Left lung (tissue), 10 donors: Measurements from ENCODE around the gene ITIH5. TPM values are rescaled to one million over a fixed set of nuclear protein-coding genes. Genes with fewer than 3 reads are reported as not detected.

Experiments
- ATAC-seq: fragments of 200-7000 bp; cut with Tn5 transposase; one replicate; pipeline ENCODE4 v1.9.1; 2020; ENCODE audit warnings: moderate library complexity
- DNase-seq, 4 donors: peaks; one replicate each; pipeline ENCODE4 v3.0.0-alpha.2; 2013 to 2020
- H3K27ac ChIP-seq, 2 donors: fragments of 200-600 bp; sonication (generic) in 1 of 2; one replicate each; pipeline versions ENCODE4 v1.5.0 to v1.8.0; 2020 to 2021
- H3K27me3 ChIP-seq, 2 donors: fragments of 200-600 bp; sonication (generic) in 1 of 2; one replicate each; pipeline versions ENCODE4 v1.5.0 to v1.8.0; 2020 to 2021
- H3K36me3 ChIP-seq, 2 donors: fragments of 200-600 bp; sonication (generic) in 1 of 2; one replicate each; pipeline versions ENCODE4 v1.5.0 to v1.8.0; 2020 to 2021
- H3K4me1 ChIP-seq, 2 donors: fragments of 200-600 bp; one replicate each; pipeline ENCODE4 v1.8.0; 2021
- H3K4me3 ChIP-seq, 2 donors: fragments of 200-600 bp; sonication (generic) in 1 of 2; one replicate each; pipeline versions ENCODE4 v1.5.0 to v1.8.0; 2020 to 2021; ENCODE audit warnings: mild to moderate bottlenecking in 1 of 2
- H3K9me3 ChIP-seq, 2 donors: fragments of 200-600 bp; sonication (generic) in 1 of 2; one replicate each; pipeline versions ENCODE4 v1.5.0 to v1.8.0; 2020 to 2021
- CTCF ChIP-seq, 2 donors: fragments of 200-600 bp; sonication (generic) in 1 of 2; IDR thresholded peaks; one replicate each; pipeline versions ENCODE4 v1.5.0 to v1.8.0; 2021; ENCODE audit warnings: antibody characterized with exemption in 2 of 2
- intact Hi-C, 2 donors: fragments of 100-400 bp; cut with DNase I; formaldehyde crosslinking; loops; one replicate each; pipeline versions ENCODE4 v1.11.2 to v1.14.2; 2022
- polyA plus RNA-seq, 6 donors: library from polyadenylated mRNA; unstranded; fragments of 120-200 nt; gene quantifications; one replicate each; pipeline ENCODE4 v1.2.1, GENCODE V29; 2013; ENCODE audit not compliant: insufficient read length in 6 of 6
- total RNA-seq, 2 donors: library from RNA; stranded (reverse); fragmentation: NEBNext Ultra II Directional; extraction: Animal tissue kit (Norgen Biotek cat#: 25700); gene quantifications; one replicate each; pipeline ENCODE4 v1.2.1, GENCODE V29; 2021
- donor health status: DM: no; HTN: yes; CAD: no.
- donor health status: DM: no; HTN: no; CAD: no.

Gene ITIH5
- total and polyA plus RNA-seq, 8 donors, result 7.0 to 40.7 (median 29.9) TPM

GRCh38 chr10:7550013-7550412 lies 116.8 kb downstream of the ITIH5 start:
- no peak for TF ChIP-seq CTCF (IDR thresholded peaks at IDR 0.05)
- ATAC-seq (no peak), DNase-seq (no peak)
- Histone ChIP-seq H3K27ac (no peak overlapping the region), H3K4me3 (no peak overlapping the region), H3K27me3 (no peaks in the 10 kb centered on the region), H3K36me3 (no peaks in the 10 kb centered on the region), H3K9me3 (no peaks in the 10 kb centered on the region), H3K4me1 (no peaks in the 10 kb centered on the region)
- intact Hi-C loops, result no loop called here

GRCh38 chr10:7547829-7548228 lies 118.9 kb downstream of the ITIH5 start:
- Histone ChIP-seq H3K4me3 (no peak overlapping the region), H3K27ac (no peak overlapping the region), H3K27me3 (no peaks in the 10 kb centered on the region), H3K9me3 (no peaks in the 10 kb centered on the region), H3K4me1 (no peaks in the 10 kb centered on the region), H3K36me3 (no peaks in the 10 kb centered on the region)
- no peak for TF ChIP-seq CTCF (IDR thresholded peaks at IDR 0.05)
- intact Hi-C loops, result loop anchor here in 1 of 2 donors (10.0 kb wide), 1 partner anchor 127 kb away; no protein-coding TSS in a partner anchor
- ATAC-seq, result no peak
- no peak for DNase-seq

- Histone ChIP-seq H3K36me3 (no peaks in the 10 kb centered on the region), H3K9me3 (no peaks in the 10 kb centered on the region), H3K4me3 (no peak overlapping the region), H3K27ac (no peak overlapping the region), H3K27me3 (no peaks in the 10 kb centered on the region), H3K4me1 (peaks cover 0 to 2% of the 10 kb centered on the region in 2 donors)
- intact Hi-C loops, result loop anchor here in 1 of 2 donors (10.0 kb wide), 1 partner anchor 128 kb away; no protein-coding TSS in a partner anchor
- ATAC-seq (no peak), DNase-seq (no peak)
- no peak for TF ChIP-seq CTCF (IDR thresholded peaks at IDR 0.05)
Measured at GRCh38 chr10:7547206-7547605, 119.6 kb downstream of the ITIH5 start.

- ATAC-seq (no peak), DNase-seq (no peak)
- H3K9me3 ChIP-seq, result no peaks in the 10 kb centered on the region
- no peak overlapping the region for H3K27ac ChIP-seq
- H3K36me3 ChIP-seq, result no peaks in the 10 kb centered on the region
- intact Hi-C loops, result loop anchor here in 1 of 2 donors (10.0 kb wide), 1 partner anchor 128 kb away; no protein-coding TSS in a partner anchor
- no peaks in the 10 kb centered on the region for H3K27me3 ChIP-seq
- no peak overlapping the region for H3K4me3 ChIP-seq
- H3K4me1 ChIP-seq, result peaks cover 0 to 7% of the 10 kb centered on the region in 2 donors
- no peak for TF ChIP-seq CTCF (IDR thresholded peaks at IDR 0.05)
Measured at GRCh38 chr10:7546385-7546967, 120.3 kb downstream of the ITIH5 start.

GRCh38 chr10:7545792-7546191 lies 121.0 kb downstream of the ITIH5 start:
- ATAC-seq (no peak), DNase-seq (no peak)
- Histone ChIP-seq H3K4me3 (no peak overlapping the region), H3K4me1 (peaks cover 0 to 7% of the 10 kb centered on the region in 2 donors), H3K9me3 (no peaks in the 10 kb centered on the region), H3K27me3 (no peaks in the 10 kb centered on the region), H3K36me3 (no peaks in the 10 kb centered on the region), H3K27ac (no peak overlapping the region)
- TF ChIP-seq CTCF (IDR thresholded peaks at IDR 0.05), result no peak
- intact Hi-C loops, result loop anchor here in 1 of 2 donors (10.0 kb wide), 1 partner anchor 129 kb away; no protein-coding TSS in a partner anchor
